ENCODE measurements around the gene YAP1.
"Not testable (repeated sequence)": the region's sequence is repeated elsewhere in the genome, so short reads cannot be mapped to it uniquely, and the experiment has no call there.

YAP1 gene

GRCh38 chr11:102200325-102200724, 90.1 kb downstream of the YAP1 start:
- not testable (repeated sequence) for DNase-seq (ENCODE audit: low read depth in 2 of 2)

GRCh38 chr11:102201776-102202175, 91.5 kb downstream of the YAP1 start:
- DNase-seq (ENCODE audit: low read depth in 2 of 2): no peak

GRCh38 chr11:102202972-102203371, 92.7 kb downstream of the YAP1 start:
- DNase-seq (ENCODE audit: low read depth in 2 of 2): no peak

- no peak for DNase-seq (ENCODE audit: low read depth in 2 of 2)
These were observed 93.9 kb downstream of the YAP1 start for GRCh38 chr11:102204174-102204573.

GRCh38 chr11:102205805-102206204, 95.6 kb downstream of the YAP1 start:
- no peak for DNase-seq (ENCODE audit: low read depth in 2 of 2)

- DNase-seq (ENCODE audit: low read depth in 2 of 2): no peak
These were observed 98.6 kb downstream of the YAP1 start for GRCh38 chr11:102208835-102209234.

GRCh38 chr11:102214623-102215022, 104.4 kb downstream of the YAP1 start:
- DNase-seq (ENCODE audit: low read depth in 2 of 2): no peak

GRCh38 chr11:102216433-102217075, 106.3 kb downstream of the YAP1 start:
- DNase-seq (ENCODE audit: low read depth in 2 of 2): no peak

GRCh38 chr11:102220728-102221467, 110.7 kb downstream of the YAP1 start:
- no peak for DNase-seq (ENCODE audit: low read depth in 2 of 2)

GRCh38 chr11:102223859-102224258, 113.6 kb downstream of the YAP1 start:
- no peak for DNase-seq (ENCODE audit: low read depth in 2 of 2)

GRCh38 chr11:102225689-102226568, 115.7 kb downstream of the YAP1 start:
- DNase-seq (ENCODE audit: low read depth in 2 of 2): no peak

GRCh38 chr11:102226702-102227490, 116.6 kb downstream of the YAP1 start:
- DNase-seq (ENCODE audit: low read depth in 2 of 2): no peak

GRCh38 chr11:102229510-102230123, 119.4 kb downstream of the YAP1 start:
- no peak for DNase-seq (ENCODE audit: low read depth in 2 of 2)

- no peak for DNase-seq (ENCODE audit: low read depth in 2 of 2)
These were observed 119.9 kb downstream of the YAP1 start for GRCh38 chr11:102230186-102230585.

- no peak for DNase-seq (ENCODE audit: low read depth in 2 of 2)
These were observed 120.7 kb downstream of the YAP1 start for GRCh38 chr11:102230911-102231310.

- no peak for DNase-seq (ENCODE audit: low read depth in 2 of 2)
These were observed 124.7 kb downstream of the YAP1 start for GRCh38 chr11:102234779-102235439.

- no peak for DNase-seq (ENCODE audit: low read depth in 2 of 2)
These were observed 127.0 kb downstream of the YAP1 start for GRCh38 chr11:102237096-102237735.

GRCh38 chr11:102238391-102238821, 128.2 kb downstream of the YAP1 start:
- DNase-seq (ENCODE audit: low read depth in 2 of 2): no peak

GRCh38 chr11:102239448-102239847, 129.2 kb downstream of the YAP1 start:
- DNase-seq (ENCODE audit: low read depth in 2 of 2): no peak

- DNase-seq (ENCODE audit: low read depth in 2 of 2): no peak
These were observed 129.7 kb downstream of the YAP1 start for GRCh38 chr11:102239911-102240310.

Measured in stimulated activated CD4-positive, alpha-beta T cell treated with anti-CD3 and anti-CD28 coated beads, Interleukin-1b, Interleukin-23, amount 100 ng/mL, for 1 hour (primary cell).